GM18873 (cell line): Measurements from ENCODE around the gene TTLL12.
A peak's percentile ranks its signal among the peaks of the same experiment; 100 is the strongest.

ENCODE experiments used
- ATAC-seq: cut with Tn5 transposase; IDR thresholded peaks from one replicate; pipeline ENCODE4 v1.9.1; 2021; ENCODE audit warnings: mild to moderate bottlenecking, moderate library complexity, moderate number of reproducible peaks; ENCODE audit not compliant: unreplicated experiment, low FRiP score

Gene TTLL12

GRCh38 chr22:43131773-43132501 lies 55.0 kb downstream of the TTLL12 start:
- ATAC-seq = no peak

- ATAC-seq = no peak
These were observed 57.2 kb downstream of the TTLL12 start for GRCh38 chr22:43129426-43130425.

GRCh38 chr22:43128928-43129424 lies 58.0 kb downstream of the TTLL12 start:
- no peak for ATAC-seq

- ATAC-seq = no peak
These were observed 58.8 kb downstream of the TTLL12 start for GRCh38 chr22:43128116-43128515.

- no peak for ATAC-seq
These were observed 59.6 kb downstream of the TTLL12 start for GRCh38 chr22:43127166-43127908.

GRCh38 chr22:43126501-43127165 lies 60.3 kb downstream of the TTLL12 start:
- ATAC-seq = no peak

- peak; percentile 63 for ATAC-seq
These were observed 67.9 kb downstream of the TTLL12 start for GRCh38 chr22:43118953-43119458.

- ATAC-seq = no peak
These were observed 68.7 kb downstream of the TTLL12 start for GRCh38 chr22:43118024-43118849.

- ATAC-seq = no peak
These were observed 70.0 kb downstream of the TTLL12 start for GRCh38 chr22:43116932-43117331.
